ENCODE results near the gene DPP6.

DNA sequence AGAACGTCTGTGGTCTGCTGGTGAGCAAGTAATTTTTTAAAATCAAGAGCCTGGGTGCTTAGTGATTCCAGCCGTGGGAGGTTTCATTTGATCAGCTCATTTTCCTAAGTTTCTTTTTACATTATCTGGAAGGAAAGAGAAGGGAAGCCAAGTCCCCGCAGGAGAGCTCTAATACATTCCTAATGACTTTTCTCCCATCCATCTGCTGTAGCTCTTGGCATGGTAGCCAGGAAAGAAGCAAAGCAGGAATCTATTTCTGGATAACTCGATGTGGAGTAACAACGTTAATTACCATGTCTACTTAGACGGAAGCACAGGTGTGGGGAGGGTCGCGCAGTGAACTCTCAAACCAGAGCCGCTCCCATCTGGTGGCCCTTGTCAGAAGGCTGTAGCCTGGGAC is 828.8 kb downstream of the DPP6 start:
- no peak for TF ChIP-seq YY1 (IDR thresholded peaks at IDR 0.05; ENCODE audit: low read depth)
- no peak for TF ChIP-seq CREB1 (IDR thresholded peaks at IDR 0.05; ENCODE audit: low read depth)
- TF ChIP-seq, protein P1, sequence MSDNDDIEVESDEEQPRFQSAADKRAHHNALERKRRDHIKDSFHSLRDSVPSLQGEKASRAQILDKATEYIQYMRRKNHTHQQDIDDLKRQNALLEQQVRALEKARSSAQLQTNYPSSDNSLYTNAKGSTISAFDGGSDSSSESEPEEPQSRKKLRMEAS (IDR thresholded peaks at IDR 0.05): no peak
- TF ChIP-seq CEBPB (IDR thresholded peaks at IDR 0.05): no peak

All from Ishikawa (cell line).